NCI-H128 (cell line): Measurements from ENCODE around the gene COX6B1.
"Not testable (repeated sequence)": the region's sequence is repeated elsewhere in the genome, so short reads cannot be mapped to it uniquely, and the experiment has no call there.

Experiments used
- DNase-seq: peaks from one replicate; lab custom pipeline; 2025; ENCODE audit not compliant: unreplicated experiment; lab: John Stamatoyannopoulos, UW

The COX6B1 gene

DNA sequence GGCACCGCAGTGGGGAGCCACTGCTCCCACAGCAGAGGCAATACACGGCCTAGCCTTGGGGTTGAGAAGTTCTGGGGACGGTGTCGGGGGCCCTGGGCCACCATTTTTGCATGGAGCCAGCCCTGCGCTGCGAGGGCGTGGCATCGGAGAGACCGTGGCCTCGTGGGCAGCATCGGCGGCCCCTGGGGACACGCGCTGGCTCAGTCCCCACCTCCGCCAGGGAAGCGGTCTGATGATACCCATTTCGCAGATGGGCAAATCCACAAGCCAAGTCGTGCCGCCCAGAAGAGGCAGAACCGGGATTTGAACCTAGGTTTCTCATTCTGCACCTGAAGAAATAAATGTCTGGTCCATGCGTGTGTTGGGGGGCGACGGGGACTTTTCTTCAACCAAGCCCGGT, 17.0 kb downstream of the COX6B1 start:
- DNase-seq: no peak

DNA sequence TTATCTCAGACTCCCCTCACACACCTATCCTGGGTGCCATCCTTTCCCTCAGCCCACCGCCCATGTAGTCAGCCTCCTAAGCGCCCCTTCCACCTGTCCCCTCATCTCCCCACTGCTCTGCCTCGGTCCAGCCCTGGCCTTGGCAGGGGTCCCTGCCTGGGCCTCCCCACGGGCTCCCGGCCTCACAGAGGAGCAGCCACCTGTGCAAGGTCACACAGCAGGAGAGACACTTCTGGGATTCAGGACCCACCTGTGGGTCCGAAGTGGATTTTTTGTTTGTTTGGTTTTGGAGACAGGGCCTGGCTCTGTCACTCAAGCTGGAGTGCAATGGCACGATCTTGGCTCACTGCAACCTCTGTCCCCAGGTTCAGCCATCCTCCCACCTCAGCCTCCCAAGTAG, 17.5 kb downstream of the COX6B1 start:
- no peak for DNase-seq

GRCh38 chr19:35666251-35666913, 18.3 kb downstream of the COX6B1 start, which contains the start of gene UPK1A:
Gene UPK1A (plus strand): TSS chr19:35666517. CDS start chr19:35666813, 296 bp downstream.
- DNase-seq: no peak

GRCh38 chr19:35669566-35669965, 21.4 kb downstream of the COX6B1 start:
- no peak for DNase-seq

- no peak for DNase-seq
Observed at GRCh38 chr19:35669974-35670373, 21.9 kb downstream of the COX6B1 start.

GRCh38 chr19:35670686-35671085, 22.6 kb downstream of the COX6B1 start:
- DNase-seq: no peak

DNA sequence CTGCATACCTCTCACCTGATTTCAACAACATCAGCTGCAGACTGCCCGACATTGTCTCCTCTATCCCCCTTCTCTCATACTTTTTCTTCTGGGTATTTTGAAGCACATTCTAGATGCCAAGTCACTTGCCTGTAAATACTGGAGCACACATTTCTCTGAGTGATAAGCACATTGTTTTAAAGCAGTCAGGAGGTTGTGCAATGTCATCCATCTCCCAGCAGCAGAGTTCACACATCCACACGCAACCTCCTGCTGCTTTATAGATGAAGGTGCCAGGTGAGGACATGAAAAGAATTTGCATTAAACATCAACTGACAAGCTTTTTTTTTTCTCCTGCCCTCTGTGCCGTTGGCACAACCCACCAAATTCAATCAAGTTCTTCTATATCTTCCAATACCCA, 23.7 kb downstream of the COX6B1 start:
- DNase-seq: no peak

DNA sequence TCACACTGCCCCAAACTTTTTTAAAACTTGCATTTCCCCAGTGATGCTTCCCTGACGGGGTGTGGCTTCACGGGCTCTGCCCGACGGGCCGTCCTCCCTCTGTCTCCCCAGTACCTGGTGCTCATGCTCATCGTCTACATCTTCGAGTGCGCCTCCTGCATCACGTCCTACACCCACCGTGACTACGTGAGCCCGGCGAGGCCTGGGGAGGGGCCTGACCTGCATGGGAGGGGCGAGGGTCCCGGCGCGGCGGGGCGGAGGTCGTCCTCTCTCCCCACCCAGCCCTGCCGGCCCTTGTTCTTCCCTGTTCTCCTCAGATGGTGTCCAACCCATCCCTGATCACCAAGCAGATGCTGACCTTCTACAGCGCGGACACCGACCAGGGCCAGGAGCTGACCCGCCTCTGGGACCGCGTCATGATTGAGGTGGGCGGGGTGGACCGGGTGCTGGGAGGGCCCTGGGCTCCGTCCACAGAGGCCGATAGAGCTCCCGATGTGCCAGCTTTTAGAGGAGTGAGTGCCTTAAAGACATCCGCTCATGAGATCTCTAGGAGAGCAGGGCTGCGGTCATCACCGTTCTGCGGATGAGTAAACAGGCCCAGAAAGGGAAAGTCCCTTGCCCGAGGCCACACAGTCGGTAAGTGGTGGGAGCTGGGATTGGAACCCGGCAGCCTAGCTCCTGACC, 25.1 kb downstream of the COX6B1 start:
- DNase-seq: no peak

DNA sequence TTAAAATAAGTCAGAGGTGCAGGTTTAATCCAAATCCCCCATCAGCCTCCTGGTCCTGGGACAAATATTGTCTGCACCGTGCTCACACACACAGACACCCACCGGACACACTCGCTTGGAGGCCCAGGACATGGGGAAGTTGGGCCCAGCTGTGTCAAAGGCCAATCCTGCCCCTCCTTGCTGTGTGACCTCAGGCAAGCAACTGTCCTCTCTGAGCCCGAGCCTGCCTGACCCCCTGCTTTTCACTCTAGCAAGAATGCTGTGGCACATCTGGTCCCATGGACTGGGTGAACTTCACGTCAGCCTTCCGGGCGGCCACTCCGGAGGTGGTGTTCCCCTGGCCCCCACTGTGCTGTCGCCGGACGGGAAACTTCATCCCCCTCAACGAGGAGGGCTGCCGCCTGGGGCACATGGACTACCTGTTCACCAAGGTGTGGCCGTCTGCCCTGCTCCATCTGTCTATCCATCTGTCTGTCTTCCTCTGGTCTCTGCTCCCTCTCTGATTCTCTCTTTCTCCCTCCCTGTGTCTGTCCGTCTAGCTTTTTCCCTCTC, 27.5 kb downstream of the COX6B1 start:
- DNase-seq: no peak

DNA sequence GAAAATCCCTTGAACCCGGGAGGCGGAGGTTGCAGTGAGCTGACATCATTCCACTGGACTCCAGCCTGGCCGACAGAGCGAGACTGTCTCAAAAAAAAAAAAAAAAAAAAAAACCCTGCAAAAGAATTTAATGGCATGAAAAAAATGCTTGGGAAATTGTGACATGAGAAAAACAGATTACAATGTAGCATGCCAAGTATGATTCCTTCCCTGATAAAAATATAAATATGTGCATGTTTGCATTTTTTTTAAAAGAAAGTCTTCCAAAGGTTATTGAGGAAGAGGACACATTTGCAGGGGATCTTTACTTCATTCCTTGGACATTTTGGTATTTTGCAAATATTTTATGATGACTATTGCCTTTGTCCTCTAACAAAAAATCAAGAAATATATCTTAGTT, 41.7 kb downstream of the COX6B1 start:
- DNase-seq: no peak

DNA sequence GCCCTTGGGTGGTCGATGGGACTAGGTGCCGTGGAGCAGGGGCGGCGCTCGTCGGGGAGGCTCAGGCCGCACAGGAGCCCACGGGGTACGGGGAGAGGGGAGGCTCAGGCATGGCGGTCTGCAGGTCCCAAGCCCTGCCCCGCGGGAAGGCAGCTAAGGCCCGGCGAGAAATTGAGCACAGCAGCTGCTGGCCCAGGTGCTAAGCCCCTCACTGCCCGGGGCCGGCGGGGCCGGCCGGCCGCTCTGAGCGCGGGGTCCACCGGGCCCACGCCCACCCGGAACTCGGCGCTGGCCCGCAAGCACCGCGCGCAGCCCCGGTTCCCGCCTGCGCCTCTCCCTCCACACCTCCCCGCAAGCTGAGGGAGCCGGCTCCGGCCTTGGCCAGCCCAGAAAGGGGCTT, 43.0 kb downstream of the COX6B1 start:
- not testable (repeated sequence) for DNase-seq

- DNase-seq: no peak
Observed at GRCh38 chr19:35692010-35692409, 43.9 kb downstream of the COX6B1 start.

GRCh38 chr19:35693422-35693821, 45.3 kb downstream of the COX6B1 start:
- no peak for DNase-seq

GRCh38 chr19:35693835-35694599, 45.9 kb downstream of the COX6B1 start:
- DNase-seq: peak; percentile 91

DNA sequence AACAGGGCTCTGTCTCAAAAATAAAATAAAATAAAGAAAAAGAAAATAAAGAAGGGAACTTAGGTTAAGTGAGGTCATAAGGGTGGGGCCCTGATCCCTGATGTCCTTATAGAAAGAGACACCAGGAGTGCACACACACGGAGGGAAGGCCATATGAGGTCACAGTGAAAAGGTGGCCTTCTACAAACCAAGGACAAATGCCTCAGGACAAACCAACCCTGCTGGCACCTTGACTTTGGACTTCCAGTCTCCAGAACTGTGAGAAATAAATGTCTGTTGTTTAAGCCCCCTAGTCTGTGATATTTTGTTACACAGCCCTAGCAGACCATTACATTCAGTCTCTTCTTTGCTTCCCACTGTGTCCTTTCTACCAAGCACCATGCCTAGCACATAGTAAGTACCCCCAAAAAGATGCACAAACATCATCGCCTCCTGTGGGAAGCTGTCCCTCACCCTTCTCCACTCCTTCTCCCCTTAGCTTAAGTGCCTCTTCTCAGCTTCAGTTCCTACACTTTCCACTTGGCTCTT, 47.8 kb downstream of the COX6B1 start:
- no peak for DNase-seq

- DNase-seq: no peak
Observed at GRCh38 chr19:35696835-35697234, 48.7 kb downstream of the COX6B1 start.

DNA sequence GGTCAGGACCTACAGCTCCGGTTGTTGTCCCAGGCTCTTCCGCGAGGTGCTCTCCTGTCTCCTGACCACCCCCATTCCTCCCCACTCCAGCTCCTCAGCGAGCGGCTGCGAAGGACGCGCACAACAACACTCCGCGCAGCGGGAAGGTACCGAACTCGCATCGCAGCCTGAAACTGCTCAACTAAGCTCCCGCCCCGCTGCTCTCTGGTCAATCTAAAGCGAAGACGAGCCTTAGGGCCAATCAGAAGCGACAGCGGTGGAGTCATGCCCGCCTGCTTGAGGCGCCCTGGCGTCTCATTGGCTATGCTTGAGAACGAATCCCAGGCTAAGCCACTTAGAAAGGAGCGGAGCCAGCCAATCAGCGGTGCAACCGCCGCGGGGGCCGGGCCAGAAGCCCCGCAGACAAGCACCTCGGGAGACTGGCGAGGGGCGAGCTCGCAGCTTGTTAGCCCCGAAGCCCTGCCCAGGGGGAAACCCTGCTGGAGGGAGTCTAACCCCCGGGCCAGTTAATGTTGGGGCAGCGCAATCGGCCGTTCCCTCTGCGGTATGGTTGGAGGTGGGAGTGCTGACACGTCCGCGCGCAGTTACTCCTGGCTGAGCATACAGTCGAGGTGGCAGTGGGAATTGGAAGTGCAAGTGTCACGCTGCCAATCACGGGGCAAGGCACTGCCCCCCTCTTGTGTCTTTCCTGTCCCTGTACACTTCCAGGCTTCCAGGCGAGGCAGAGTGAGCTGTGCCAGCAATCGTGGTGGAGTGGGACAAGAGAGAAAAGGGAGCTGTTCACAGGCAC, 54.3 kb downstream of the COX6B1 start:
- peak; percentile 98 for DNase-seq

DNA sequence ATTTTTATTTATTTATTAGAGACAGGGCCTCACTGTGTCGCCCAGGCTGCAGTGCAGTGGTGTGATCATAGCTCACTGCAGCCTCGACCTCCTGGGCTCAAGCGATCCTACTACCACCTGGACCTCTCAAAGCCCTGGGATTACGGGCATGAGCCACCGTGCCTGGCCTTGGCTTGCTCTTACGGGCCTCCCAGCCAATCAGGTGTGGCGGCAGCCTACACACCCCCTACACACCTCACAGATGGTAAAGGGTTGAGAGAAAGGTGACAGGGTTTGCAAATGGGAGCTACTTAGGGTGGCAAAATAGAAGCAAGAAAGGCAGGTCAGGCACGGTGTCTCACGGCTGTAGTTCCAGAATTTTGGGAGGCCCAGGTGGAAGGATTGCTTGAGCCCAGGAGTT, 55.2 kb downstream of the COX6B1 start:
- DNase-seq: no peak

DNA sequence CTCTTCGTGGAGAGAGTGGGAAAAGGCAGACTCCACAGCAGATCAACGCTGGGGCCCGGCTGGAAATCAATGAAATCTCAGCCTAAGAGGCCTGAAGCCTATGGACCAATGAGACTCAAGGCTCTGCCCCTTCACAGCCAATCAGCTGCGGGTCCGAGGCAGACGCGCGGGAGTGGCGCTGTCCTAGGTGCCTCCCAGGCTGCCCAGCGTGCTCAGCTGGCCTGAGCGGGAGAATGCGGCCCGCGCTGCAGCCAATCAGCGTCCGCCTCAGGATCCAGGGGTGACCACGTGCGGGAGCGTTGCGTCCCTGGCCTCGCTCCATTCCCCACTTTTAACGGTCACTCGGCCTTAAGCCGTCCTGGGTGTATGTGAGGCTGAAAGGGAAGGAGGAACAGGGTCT, 56.1 kb downstream of the COX6B1 start, which contains the start of gene ZBTB32:
TSS of gene ZBTB32 (plus strand) at position 341 of the 400 bp plus-strand sequence. CDS start 10,069 bp downstream, outside the sequence.
- no peak for DNase-seq
